Activated naive CD4-positive, alpha-beta T cell treated with anti-CD3 and anti-CD28 coated beads, Interleukin-2, amount 50 U/mL, for 72 hours (primary cell): ENCODE results near the gene SH3PXD2B. TPM values are rescaled to one million over a fixed set of nuclear protein-coding genes. Genes with fewer than 3 reads are reported as not detected.

Experiments used
- ATAC-seq, 2 donors: fragments of 150-1000 bp; cut with Tn5 transposase; 2 replicates each; pipeline ENCODE4 v1.10.0; 2021; ENCODE audit warnings: mild to moderate bottlenecking in 2 of 2, moderate library complexity in 2 of 2
- DNase-seq, 2 donors: peaks; one replicate each; pipeline ENCODE4 v3.0.0; 2021 to 2022; ENCODE audit warnings: low spot score in 2 of 2
- H3K27ac Mint-ChIP-seq, 2 donors: one replicate each; pipeline ENCODE4 v1.8.0; 2022; ENCODE audit warnings: mild to moderate bottlenecking in 2 of 2, mixed read lengths in 2 of 2
- H3K36me3 Mint-ChIP-seq, 2 donors: one replicate each; pipeline ENCODE4 v1.8.0; 2022; ENCODE audit warnings: mixed read lengths in 2 of 2
- H3K9me3 Mint-ChIP-seq, 2 donors: one replicate each; pipeline ENCODE4 v1.8.0; 2022; ENCODE audit warnings: mixed read lengths in 2 of 2
- total RNA-seq, 2 donors: library from RNA; stranded (reverse); gene quantifications; one replicate each; pipeline ENCODE4 v1.2.3, GENCODE V29; 2022

The SH3PXD2B gene
- total RNA-seq, 2 donors from 2014 or later: 0.09 to 0.64 TPM

- Mint-ChIP-seq H3K27ac (peak within 1 kb of the TSS; percentile 80 to 95), H3K36me3 (peaks cover 0 to 4% of the 10 kb centered on the region in 2 donors), H3K9me3 (no peaks in the 10 kb centered on the region)
- peak in 1 of 2 donors; percentile 78 for DNase-seq
- ATAC-seq: peak; percentile 86 to 92
Observed at GRCh38 chr5:172283020-172283861, 171.1 kb downstream of the SH3PXD2B start, which contains the start of gene UBTD2. UBTD2 (minus strand) TSS chr5:172283764; CDS start chr5:172283665, 99 bp downstream.

DNA sequence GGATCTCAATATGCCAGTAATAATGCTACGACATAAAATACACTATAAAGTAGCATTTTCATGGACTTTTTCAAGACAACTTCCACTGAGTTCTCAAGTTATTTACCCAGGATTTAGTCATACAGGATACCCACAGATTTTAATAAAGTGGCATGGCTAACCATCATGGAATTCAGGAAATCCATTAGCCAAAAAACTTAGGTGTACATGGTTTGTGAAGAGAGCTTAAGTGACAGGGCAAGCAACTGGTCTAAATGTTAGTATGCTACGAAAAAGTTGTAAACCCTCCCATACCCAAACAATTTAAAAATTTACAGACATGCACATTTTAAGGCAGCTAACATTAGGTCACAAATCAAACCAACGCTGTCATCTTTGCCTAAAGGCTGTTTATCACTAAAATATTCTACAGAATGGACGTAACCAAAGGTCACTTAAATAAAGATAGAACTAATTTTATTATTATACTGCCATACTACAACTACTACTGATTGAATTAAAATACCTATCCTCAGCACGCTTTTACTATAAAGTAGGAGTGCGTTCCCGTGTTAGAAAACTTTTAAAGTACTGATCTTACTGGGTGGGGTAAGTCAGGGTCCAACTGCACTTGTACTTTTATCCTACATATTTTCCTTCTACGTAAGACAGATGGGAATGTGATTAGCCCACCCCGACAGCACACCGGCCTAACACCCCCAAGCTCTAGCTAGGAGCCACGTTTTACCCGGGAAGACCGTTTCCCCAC is 171.9 kb downstream of the SH3PXD2B start:
- Mint-ChIP-seq H3K27ac (peak overlapping the region; percentile 79 to 95), H3K9me3 (no peaks in the 10 kb centered on the region), H3K36me3 (peaks cover 0 to 9% of the 10 kb centered on the region in 2 donors)
- DNase-seq (no peak), ATAC-seq (no peak)

DNA sequence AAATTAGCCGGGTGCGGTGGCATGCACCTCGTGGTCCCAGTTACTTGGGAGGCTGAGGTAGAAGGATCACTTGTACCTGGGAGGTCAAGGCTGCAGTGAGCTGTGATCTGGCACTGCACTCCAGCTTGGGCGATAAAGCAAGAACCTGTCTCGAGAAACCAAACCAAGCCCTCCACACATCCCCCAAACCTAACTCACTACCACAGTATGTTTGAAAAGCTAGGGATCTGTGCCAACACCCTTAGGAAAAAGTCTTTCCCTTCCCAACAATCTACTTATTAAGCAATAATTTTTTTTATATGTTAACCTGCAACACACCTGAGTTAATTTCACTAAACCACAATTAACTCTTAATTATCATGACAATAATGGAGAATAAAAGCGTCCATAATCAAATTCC is 173.0 kb downstream of the SH3PXD2B start:
- Mint-ChIP-seq H3K27ac (no peak overlapping the region), H3K9me3 (no peaks in the 10 kb centered on the region), H3K36me3 (peaks cover 0 to 14% of the 10 kb centered on the region in 2 donors)
- ATAC-seq: no peak
- no peak for DNase-seq

DNA sequence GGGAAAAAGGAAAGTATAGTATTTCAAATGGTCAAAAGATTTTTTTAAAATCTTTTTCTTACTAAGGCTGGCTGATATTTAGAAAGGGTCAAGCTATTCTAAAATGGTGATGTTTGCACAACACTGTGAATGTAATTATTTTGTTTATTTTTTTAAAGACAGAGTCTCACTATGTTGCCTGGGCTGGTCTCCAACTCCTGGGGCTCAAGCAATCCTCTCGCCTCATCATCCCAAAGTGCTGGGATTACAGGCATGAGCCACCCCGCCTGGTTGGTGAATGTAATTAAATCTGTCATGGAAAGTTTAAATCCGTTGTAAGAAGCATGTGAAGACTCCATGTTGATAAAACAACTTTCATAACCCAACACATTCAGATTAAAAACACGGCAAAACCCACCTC is 173.4 kb downstream of the SH3PXD2B start:
- ATAC-seq (no peak), DNase-seq (no peak)
- H3K9me3 Mint-ChIP-seq: no peaks in the 10 kb centered on the region
- H3K36me3 Mint-ChIP-seq: peaks cover 0 to 14% of the 10 kb centered on the region in 2 donors
- no peak overlapping the region for H3K27ac Mint-ChIP-seq

- DNase-seq: no peak
- no peak for ATAC-seq
- Mint-ChIP-seq H3K9me3 (no peaks in the 10 kb centered on the region), H3K36me3 (peaks cover 0 to 14% of the 10 kb centered on the region in 2 donors), H3K27ac (no peak overlapping the region)
Observed at GRCh38 chr5:172280317-172280716, 174.0 kb downstream of the SH3PXD2B start.

- ATAC-seq (no peak), DNase-seq (no peak)
- H3K9me3 Mint-ChIP-seq: no peaks in the 10 kb centered on the region
- peaks cover 0 to 20% of the 10 kb centered on the region in 2 donors for H3K36me3 Mint-ChIP-seq
- H3K27ac Mint-ChIP-seq: no peak overlapping the region
Observed at GRCh38 chr5:172278356-172278755, 176.0 kb downstream of the SH3PXD2B start.

DNA sequence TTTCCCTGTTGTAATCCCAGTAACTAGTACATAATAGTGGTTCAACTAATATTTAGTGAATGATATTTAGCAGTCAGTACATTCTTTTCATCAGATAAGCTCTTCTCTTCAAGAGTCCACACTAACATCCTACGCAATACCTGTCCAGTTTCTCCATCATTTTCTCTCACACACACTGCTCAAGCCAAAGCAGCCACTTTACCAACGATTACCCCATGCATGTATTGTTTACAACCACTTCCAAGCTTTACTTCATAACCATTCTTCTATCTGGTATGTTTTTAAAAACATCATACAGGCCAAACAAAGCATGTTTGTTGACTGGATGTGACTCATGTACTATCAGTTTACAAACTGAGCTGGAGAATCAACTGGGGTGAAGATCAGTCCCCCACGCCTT is 178.1 kb downstream of the SH3PXD2B start:
- no peak for DNase-seq
- peaks cover 0 to 20% of the 10 kb centered on the region in 2 donors for H3K36me3 Mint-ChIP-seq
- ATAC-seq: no peak
- H3K27ac Mint-ChIP-seq: peak overlapping the region in 1 of 2 donors; percentile 62
- H3K9me3 Mint-ChIP-seq: no peaks in the 10 kb centered on the region

Other genes with a start within 250 kb of the SH3PXD2B start
- 1 to 10 TPM; 4.4 to 5.3 TPM for gene UBTD2, start 170.8 kb downstream of the SH3PXD2B start, total RNA-seq
- 1 to 10 TPM in 1 of 2 donors, under 1 TPM in 1; 0.23 to 1.4 TPM for gene NEURL1B, start 186.7 kb upstream of the SH3PXD2B start, total RNA-seq